HG02623 (cell line): ENCODE measurements around the gene CALY.
A peak's percentile ranks its signal among the peaks of the same experiment; 100 is the strongest.

Experiments
- ATAC-seq: cut with Tn5 transposase; IDR thresholded peaks from one replicate; pipeline ENCODE4 v1.9.1; 2021; ENCODE audit warnings: moderate library complexity; ENCODE audit not compliant: unreplicated experiment

The CALY gene

GRCh38 chr10:133275684-133276092, 61.0 kb downstream of the CALY start:
- peak; percentile 32 for ATAC-seq

GRCh38 chr10:133274751-133275683, 61.7 kb downstream of the CALY start:
- peak; percentile 44 for ATAC-seq
